ENCODE data around the gene POLR1H.

DNA sequence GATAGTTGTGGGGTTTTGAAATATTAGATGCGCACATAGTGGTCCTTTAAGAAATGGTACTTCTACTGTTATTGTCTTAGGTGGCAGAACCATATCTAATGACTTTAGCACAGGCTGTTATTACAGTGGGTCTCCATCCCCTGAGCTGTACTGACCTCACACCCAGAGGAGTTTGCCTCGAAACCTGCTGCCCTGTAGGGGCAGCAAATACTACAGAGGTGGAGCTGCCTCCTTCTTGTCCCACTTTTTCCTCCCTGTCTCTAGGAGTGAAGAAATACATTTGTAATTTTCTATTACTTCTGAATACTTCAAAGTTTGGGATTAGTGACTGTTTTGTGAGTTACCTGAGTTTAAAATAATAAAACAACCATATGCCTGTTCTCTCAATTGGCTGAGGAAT lies 43.6 kb downstream of the POLR1H start:
- TF ChIP-seq POLR2A (IDR thresholded peaks at IDR 0.05; ENCODE audit: low read length): no peak
- no peak for TF ChIP-seq GATA1 (IDR thresholded peaks at IDR 0.05; ENCODE audit: low read depth, low read length)

Measured in erythroblast (primary cell).